Measurements from ENCODE around the gene S1PR4.
A peak's percentile ranks its signal among the peaks of the same experiment; 100 is the strongest.
"Not testable (repeated sequence)": the region's sequence is repeated elsewhere in the genome, so short reads cannot be mapped to it uniquely, and the experiment has no call there.

S1PR4 gene

GRCh38 chr19:3150739-3151329, 27.7 kb upstream of the S1PR4 start:
- in situ Hi-C loops (cut with MboI; ENCODE audit: low pct_unique_long_range_greater_than_20kb, low sequenced_read_pairs), result no loop called here
- no peak for DNase-seq

- in situ Hi-C loops (cut with MboI; ENCODE audit: low pct_unique_long_range_greater_than_20kb, low sequenced_read_pairs), result no loop called here
- no peak for DNase-seq
These were observed 26.8 kb upstream of the S1PR4 start for GRCh38 chr19:3151563-3152418.

DNA sequence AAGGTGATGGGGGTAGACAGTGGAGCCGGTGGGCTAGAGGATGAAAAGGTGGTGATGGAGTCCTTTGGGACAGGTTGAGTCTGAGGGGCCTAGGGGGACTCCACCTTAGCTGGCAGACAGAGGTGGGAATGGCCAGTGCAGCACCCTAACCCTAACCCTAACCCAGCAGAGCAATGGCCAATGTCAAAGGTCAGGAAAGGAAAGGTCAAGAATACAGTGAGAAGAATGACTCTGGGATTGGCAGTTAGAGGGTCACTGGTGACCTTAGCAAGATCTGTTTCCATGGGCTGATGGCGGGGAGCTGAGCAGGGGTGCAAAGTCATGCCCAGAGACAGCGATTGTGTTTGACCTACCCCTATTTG, 26.2 kb upstream of the S1PR4 start:
- in situ Hi-C loops (cut with MboI; ENCODE audit: low pct_unique_long_range_greater_than_20kb, low sequenced_read_pairs), result no loop called here

DNA sequence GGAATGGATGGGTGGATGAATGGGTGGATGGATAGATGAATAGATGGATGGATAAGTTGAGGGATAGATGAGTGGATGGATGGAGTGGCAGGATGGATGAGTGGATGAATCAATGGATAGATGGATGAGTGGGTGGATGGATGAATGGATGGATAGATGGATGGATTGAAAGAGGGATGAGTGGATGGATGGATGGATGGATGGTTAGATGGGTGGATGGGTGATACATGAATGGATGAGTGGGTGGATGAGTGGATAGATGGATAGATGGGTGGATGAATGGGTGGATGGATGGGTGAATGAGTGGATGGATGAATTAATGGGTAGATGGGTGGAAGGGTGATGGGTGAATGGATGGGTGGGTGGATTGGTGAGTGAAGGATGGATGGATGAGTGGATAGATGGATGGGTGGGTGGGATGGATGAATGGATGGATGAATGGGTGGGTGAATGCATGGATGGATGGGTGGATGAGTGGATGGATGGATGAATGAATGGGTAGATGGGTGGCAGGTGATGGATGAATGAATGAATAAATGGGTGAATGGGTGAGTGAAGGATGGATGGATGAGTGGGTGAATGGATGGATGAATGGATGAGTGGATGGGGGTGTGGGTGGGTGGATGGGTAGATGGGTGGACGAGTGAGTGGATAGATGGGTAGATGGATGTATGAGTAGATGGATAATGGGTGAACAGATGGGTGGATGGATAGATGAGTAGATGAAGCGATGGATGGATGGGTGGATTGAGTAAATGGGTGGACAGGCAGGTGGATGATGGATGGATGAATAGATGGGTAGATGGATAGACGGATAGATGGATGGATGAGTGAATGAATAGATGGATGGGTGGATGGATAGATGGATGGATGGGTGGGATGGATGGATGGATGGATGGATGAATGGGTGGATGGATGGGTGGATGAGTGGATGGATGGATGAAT, 25.0 kb upstream of the S1PR4 start:
- in situ Hi-C loops (cut with MboI; ENCODE audit: low pct_unique_long_range_greater_than_20kb, low sequenced_read_pairs), result no loop called here
- no peak for DNase-seq

More for the DNA sequence above, 26.2 kb upstream of the S1PR4 start:
- DNase-seq, result no peak

- DNase-seq; in situ Hi-C loops (cut with MboI; ENCODE audit: low pct_unique_long_range_greater_than_20kb, low sequenced_read_pairs): not testable (repeated sequence)
These were observed 24.1 kb upstream of the S1PR4 start for GRCh38 chr19:3154447-3154846.

DNA sequence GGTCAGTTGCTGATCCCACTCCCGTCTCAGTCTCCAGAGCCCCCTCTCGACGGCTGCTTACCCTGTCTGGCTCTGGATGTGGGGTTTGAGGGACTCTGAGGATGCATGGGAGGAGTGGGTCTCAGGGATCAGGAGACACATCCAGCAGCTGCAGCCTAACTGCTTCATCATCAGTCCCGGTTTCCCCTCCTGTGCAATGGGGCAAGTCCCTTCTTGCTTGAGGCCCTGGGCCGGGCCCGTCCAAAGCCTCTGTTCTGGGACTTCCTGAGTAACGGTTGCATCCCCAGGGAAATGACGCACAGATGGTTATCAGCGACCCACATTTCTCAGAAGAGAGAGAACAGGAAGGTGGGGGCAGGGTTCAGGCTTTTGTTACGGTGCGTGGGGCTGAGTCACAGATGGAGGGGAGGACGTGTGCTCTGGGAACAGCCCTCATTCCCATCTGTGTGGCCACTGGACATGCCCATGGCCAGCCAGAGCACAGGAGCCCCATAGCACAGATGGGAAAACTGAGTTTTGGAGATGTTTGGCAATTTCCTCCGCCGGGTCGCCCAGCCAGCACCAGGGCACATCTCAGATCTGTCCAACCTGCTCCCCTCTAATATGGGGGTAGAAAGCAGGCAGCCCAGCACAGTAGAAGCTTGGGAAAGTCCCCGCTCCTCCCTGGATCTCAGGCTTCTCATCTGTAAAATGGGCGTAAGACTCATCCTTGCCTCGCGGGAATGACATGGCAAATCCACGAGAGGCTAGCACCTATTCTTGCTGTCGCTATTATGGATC, 23.4 kb upstream of the S1PR4 start:
- in situ Hi-C loops (cut with MboI; ENCODE audit: low pct_unique_long_range_greater_than_20kb, low sequenced_read_pairs), result no loop called here
- peak; percentile 99 for DNase-seq

DNA sequence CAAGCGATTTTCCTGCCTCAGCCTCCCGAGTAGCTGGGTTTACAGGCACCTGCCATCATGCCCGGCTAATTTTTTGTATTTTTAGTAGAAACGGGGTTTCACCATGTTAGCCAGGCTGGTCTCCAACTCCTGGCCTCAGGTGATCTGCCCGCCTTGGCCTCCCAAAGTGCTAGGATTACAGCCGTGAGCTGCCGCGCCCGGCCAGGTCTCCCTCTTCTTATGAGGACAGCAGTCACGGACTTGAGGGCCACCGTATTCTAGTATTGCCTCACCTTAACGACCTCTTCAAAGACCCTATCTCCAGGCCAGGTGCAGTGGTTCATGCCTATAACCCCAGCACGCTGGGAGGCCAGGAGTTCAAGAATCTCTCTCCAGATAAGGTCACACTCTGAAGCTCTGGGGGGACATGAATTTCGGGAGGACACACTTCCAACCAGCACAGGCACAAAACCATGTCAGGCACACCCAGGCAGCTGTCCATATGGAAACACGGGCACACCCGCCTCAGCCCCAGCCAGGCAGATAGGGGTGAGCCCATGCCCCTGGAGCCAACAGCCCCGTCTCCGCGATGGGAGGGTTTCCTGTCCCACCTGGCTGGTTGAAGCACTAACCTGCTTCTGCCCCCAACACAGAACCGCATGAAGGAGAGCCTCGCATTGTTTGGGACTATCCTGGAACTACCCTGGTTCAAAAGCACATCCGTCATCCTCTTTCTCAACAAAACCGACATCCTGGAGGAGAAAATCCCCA, 21.3 kb upstream of the S1PR4 start:
- no peak for DNase-seq
- in situ Hi-C loops (cut with MboI; ENCODE audit: low pct_unique_long_range_greater_than_20kb, low sequenced_read_pairs), result no loop called here

DNA sequence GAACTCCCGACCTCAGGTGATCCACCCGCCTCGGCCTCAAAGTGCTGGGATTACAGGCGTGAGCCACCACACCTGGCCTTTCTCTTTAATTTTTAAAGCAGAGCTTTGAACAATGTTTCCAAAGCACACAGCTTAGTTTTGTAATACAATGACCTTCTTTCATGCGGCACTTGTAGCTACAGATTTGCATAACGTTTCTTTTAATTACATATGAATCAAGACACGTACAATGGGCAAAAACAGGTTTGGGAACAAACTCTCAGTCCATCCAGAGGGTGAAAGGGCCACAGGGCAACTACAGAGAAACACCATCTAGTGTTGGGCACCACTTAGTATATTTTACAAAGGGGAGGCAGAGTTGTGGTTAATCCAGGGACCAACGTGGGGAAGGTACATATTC, 19.0 kb upstream of the S1PR4 start:
- in situ Hi-C loops (cut with MboI; ENCODE audit: low pct_unique_long_range_greater_than_20kb, low sequenced_read_pairs), result no loop called here
- no peak for DNase-seq

GRCh38 chr19:3160219-3160618, 18.4 kb upstream of the S1PR4 start:
- DNase-seq, result no peak
- in situ Hi-C loops (cut with MboI; ENCODE audit: low pct_unique_long_range_greater_than_20kb, low sequenced_read_pairs), result no loop called here

DNA sequence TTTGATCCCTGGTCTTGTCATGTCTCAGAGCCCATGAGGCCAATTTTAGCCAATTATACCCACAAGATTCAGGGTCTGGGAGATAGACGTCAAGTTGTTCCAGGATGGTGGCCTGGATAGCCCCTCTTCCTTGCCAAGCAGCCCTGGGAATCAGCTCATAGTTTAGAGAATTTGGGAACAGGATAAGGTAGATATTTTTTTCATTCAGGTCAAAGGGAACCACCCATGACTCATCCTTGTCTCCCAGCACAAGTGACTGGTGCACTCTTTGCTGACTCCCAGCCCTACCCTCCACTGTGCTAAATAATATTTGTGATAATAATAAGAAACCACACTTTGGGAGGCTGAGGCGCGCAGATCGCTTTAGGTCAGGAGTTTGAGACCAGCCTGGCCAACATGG, 17.1 kb upstream of the S1PR4 start:
- in situ Hi-C loops (cut with MboI; ENCODE audit: low pct_unique_long_range_greater_than_20kb, low sequenced_read_pairs), result no loop called here

DNA sequence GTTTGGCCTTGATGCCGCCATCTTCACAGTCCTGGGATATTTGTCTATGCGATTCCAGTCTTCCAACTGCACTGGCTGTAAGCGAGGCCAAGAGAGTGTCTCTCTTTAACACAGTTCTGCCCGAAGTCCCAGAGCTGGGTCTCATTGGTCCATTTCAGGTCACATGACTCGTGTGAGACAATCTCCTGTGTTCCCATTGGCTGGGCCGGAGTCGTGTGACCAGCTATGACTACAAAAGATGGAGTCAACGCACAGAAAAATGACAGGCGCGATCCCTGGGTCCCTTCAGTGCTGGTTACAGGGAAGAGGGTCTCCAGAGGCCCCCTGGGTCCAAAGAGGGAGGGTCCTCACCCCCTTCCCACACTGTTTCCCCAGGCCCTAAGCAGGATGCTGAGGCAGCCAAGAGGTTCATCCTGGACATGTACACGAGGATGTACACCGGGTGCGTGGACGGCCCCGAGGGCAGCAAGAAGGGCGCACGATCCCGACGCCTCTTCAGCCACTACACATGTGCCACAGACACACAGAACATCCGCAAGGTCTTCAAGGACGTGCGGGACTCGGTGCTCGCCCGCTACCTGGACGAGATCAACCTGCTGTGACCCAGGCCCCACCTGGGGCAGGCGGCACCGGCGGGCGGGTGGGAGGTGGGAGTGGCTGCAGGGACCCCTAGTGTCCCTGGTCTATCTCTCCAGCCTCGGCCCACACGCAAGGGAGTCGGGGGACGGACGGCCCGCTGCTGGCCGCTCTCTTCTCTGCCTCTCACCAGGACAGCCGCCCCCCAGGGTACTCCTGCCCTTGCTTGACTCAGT, 15.9 kb upstream of the S1PR4 start:
- DNase-seq, result no peak
- in situ Hi-C loops (cut with MboI; ENCODE audit: low pct_unique_long_range_greater_than_20kb, low sequenced_read_pairs), result no loop called here

More for the DNA sequence above, 17.1 kb upstream of the S1PR4 start:
- no peak for DNase-seq

- in situ Hi-C loops (cut with MboI; ENCODE audit: low pct_unique_long_range_greater_than_20kb, low sequenced_read_pairs), result no loop called here
These were observed 15.2 kb upstream of the S1PR4 start for GRCh38 chr19:3163230-3163886.

DNA sequence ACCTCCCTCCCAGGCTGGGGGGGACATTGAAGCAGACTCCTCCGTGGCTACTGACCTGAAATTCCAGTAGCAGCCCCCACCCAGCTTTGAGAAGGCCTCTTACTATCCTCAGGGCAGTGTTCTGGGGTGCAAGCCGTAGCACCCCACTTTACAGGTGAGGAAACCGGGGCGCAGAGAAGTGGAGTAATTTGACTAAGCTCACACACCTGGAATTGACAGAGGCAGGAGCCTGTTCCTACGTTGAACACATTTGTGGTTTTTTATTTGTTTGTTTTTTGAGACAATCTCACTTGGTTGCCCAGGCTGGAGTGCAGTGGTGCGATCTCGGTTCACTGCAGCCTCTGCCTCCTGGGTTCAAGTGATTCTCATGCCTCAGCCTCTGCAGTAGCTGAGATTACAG, 14.6 kb upstream of the S1PR4 start:
- in situ Hi-C loops (cut with MboI; ENCODE audit: low pct_unique_long_range_greater_than_20kb, low sequenced_read_pairs), result no loop called here
- no peak for DNase-seq

More at GRCh38 chr19:3163230-3163886, 15.2 kb upstream of the S1PR4 start:
- peak; percentile 66 for DNase-seq

GRCh38 chr19:3167533-3168272, 10.9 kb upstream of the S1PR4 start:
- in situ Hi-C loops (cut with MboI; ENCODE audit: low pct_unique_long_range_greater_than_20kb, low sequenced_read_pairs), result no loop called here
- DNase-seq, result no peak

DNA sequence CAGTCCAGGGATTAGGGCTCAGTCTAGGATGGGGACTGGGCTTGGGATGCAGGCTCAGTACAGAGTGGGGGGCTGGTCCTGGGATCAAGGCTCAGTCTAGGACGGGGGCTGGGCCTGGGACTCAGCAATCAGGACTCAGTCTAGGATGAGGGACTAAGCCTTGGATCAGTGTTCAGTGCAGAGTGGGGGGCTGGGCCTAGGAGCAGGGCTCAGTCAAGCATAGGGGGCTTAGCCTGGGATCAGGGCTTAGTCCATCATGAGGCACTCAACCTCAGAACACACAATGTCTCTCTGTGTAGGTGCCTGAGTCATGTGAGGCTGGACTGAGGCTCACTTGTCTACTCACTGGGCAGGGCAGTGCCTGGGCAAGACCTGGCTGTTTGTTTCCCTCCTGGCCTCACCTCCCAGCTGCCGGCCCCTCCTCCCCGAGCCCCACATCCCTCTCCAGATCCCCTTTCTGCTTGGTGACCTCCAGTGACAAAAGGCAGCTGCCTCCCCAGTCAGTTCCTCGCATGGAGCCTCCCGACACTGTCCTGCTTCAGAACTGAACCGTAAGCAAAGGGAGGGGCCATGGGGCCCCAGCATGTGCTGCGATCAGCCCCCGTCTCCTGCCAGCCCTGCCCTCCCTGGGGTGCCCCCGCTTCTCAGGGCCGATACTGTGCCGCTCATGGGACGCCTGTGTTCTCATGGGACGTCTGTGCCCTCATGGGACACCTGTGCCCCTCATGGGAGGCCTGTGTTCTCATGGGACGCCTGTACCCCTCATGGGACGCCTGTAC, 6.5 kb upstream of the S1PR4 start:
- in situ Hi-C loops (cut with MboI; ENCODE audit: low pct_unique_long_range_greater_than_20kb, low sequenced_read_pairs), result no loop called here
- no peak for DNase-seq

GRCh38 chr19:3172673-3173000, 5.9 kb upstream of the S1PR4 start:
- in situ Hi-C loops (cut with MboI; ENCODE audit: low pct_unique_long_range_greater_than_20kb, low sequenced_read_pairs); DNase-seq: not testable (repeated sequence)
